Smooth muscle cell (in vitro differentiated cells): ENCODE data around the gene BDKRB2. TPM values are rescaled to one million over a fixed set of nuclear protein-coding genes. Genes with fewer than 3 reads are reported as not detected.

Source experiments
- DNase-seq: peaks from one replicate; lab custom pipeline; 2025; ENCODE audit not compliant: unreplicated experiment; lab: John Stamatoyannopoulos, UW
- H2AFZ ChIP-seq: fragments of 200-600 bp; sonication (generic); 2 replicates; pipeline ENCODE4 v1.6.0; 2016; ENCODE audit warnings: antibody characterized with exemption, low read depth, mild to moderate bottlenecking
- H3F3A ChIP-seq: fragments of 200-600 bp; sonication (generic); 2 replicates; pipeline ENCODE4 v1.6.0; 2017; ENCODE audit warnings: antibody characterized with exemption, low read depth
- H3K27ac ChIP-seq: fragments of 200-600 bp; sonication (generic); 2 replicates; pipeline ENCODE4 v1.5.1; 2016; ENCODE audit warnings: low read depth, mild to moderate bottlenecking
- H3K27me3 ChIP-seq: fragments of 200-600 bp; sonication (generic); 2 replicates; pipeline ENCODE4 v1.6.1; 2016; ENCODE audit warnings: low read depth, mild to moderate bottlenecking
- H3K36me3 ChIP-seq: fragments of 200-600 bp; sonication (generic); 2 replicates; pipeline ENCODE4 v1.5.1; 2016; ENCODE audit warnings: low read depth
- H3K4me1 ChIP-seq: fragments of 200-600 bp; sonication (generic); 2 replicates; pipeline ENCODE4 v1.5.1; 2016; ENCODE audit warnings: low read depth
- H3K4me2 ChIP-seq: fragments of 200-600 bp; sonication (generic); 2 replicates; pipeline ENCODE4 v1.6.0; 2016; ENCODE audit warnings: mild to moderate bottlenecking
- H3K4me3 ChIP-seq: fragments of 200-600 bp; sonication (generic); 2 replicates; pipeline ENCODE4 v1.5.1; 2016; ENCODE audit warnings: mild to moderate bottlenecking
- H3K79me2 ChIP-seq: fragments of 200-600 bp; sonication (generic); 2 replicates; pipeline ENCODE4 v1.6.0; 2016; ENCODE audit warnings: low read depth, mild to moderate bottlenecking
- H3K9ac ChIP-seq: fragments of 200-600 bp; sonication (generic); 2 replicates; pipeline ENCODE4 v1.6.0; 2016; ENCODE audit warnings: low read depth
- H3K9me3 ChIP-seq: fragments of 200-600 bp; sonication (generic); replicated peaks from 2 replicates; pipeline ENCODE4 v1.5.1; 2016; ENCODE audit warnings: low read depth
- H4K20me1 ChIP-seq: fragments of 200-600 bp; sonication (generic); 2 replicates; pipeline ENCODE4 v1.6.0; 2016; ENCODE audit warnings: low read depth
- WGBS: methylation state at CpG from one replicate; pipeline ENCODE4 v1.1.7; 2016; ENCODE audit warnings: low lambda C conversion rate; 5-methylcytosine and 5-hydroxymethylcytosine counted together
- polyA plus RNA-seq: library from polyadenylated mRNA; unstranded; fragments of >200 nt; fragmentation: Nextera tagmentation; extraction: Ambion mirVana; gene quantifications from 2 replicates; pipeline ENCODE4 v1.2.1, GENCODE V29; 2016
- total RNA-seq: library from RNA; depleted of rRNA; stranded (reverse); fragments of >200 nt; gene quantifications from 2 replicates; pipeline ENCODE4 v1.2.3, GENCODE V29; 2014
- TF ChIP-seq, protein P1 (sequence below): fragments of 200-600 bp; sonication (generic); IDR thresholded peaks from 2 replicates; pipeline ENCODE4 v1.5.1; 2017; ENCODE audit warnings: borderline replicate concordance, mild to moderate bottlenecking, antibody characterized with exemption; ENCODE audit not compliant: insufficient read depth, poor library complexity, severe bottlenecking

BDKRB2 gene
- total RNA-seq (12.2 and 16.9 TPM in 2 replicates), polyA plus RNA-seq (10.4 and 16.6 TPM in 2 replicates)

DNA sequence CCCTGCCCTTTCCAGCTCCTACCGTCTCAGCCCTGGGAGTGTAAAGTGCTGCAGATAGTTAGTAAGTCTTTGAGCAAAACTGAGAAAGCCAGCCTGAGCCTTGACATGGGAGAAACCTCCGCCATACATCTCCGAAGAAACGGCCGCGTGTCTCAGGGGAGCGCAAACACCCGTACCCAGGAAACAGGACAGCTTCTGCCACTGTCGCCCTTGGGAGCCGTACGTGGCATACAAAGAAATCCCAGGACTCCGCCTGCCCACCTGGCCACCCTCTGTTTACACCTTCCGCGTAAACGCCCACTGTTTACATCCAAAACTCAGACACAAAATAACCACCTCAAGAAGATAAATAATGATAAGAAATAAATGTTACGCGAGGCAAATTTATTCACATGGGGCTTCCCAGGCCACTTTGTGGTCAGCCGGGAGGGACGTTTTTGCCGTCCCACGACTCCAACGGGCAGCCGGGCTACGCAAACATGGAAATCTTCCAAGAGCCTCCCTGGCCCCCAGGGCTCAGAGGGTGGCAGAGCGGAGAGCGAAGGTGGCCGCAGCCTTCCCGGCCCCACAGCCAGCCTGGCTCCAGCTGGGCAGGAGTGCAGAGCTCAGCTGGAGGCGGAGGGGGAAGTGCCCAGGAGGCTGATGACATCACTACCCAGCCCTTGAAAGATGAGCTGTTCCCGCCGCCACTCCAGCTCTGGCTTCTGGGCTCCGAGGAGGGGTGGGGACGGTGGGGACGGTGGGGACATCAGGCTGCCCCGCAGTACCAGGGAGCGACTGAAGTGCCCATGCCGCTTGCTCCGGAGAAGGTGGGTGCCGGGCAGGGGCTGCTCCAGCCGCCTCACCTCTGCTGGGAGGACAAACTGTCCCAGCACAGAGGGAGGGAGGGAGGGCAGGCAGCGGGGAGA, at the start of gene BDKRB2:
TSS of gene BDKRB2 (plus strand) at position 689 of the 908 bp plus-strand sequence. CDS start 32,269 bp downstream, outside the sequence.
- no peaks in the 10 kb centered on the region for H3K9me3 ChIP-seq
- peak within 1 kb of the TSS; percentile 85 for H3K9ac ChIP-seq
- no peaks in the 10 kb centered on the region for H3K27me3 ChIP-seq
- no peaks in the 10 kb centered on the region for H3K36me3 ChIP-seq
- H4K20me1 ChIP-seq: peaks cover 12% of the 10 kb centered on the region
- WGBS: 25% methylated on average over 35 of the region's 41 CpGs
- TF ChIP-seq, protein P1, sequence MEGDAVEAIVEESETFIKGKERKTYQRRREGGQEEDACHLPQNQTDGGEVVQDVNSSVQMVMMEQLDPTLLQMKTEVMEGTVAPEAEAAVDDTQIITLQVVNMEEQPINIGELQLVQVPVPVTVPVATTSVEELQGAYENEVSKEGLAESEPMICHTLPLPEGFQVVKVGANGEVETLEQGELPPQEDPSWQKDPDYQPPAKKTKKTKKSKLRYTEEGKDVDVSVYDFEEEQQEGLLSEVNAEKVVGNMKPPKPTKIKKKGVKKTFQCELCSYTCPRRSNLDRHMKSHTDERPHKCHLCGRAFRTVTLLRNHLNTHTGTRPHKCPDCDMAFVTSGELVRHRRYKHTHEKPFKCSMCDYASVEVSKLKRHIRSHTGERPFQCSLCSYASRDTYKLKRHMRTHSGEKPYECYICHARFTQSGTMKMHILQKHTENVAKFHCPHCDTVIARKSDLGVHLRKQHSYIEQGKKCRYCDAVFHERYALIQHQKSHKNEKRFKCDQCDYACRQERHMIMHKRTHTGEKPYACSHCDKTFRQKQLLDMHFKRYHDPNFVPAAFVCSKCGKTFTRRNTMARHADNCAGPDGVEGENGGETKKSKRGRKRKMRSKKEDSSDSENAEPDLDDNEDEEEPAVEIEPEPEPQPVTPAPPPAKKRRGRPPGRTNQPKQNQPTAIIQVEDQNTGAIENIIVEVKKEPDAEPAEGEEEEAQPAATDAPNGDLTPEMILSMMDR: no peak
- H3F3A ChIP-seq: no peaks in the 10 kb centered on the region
- peaks cover 34% of the 10 kb centered on the region for H3K79me2 ChIP-seq
- H3K4me2 ChIP-seq: peak within 1 kb of the TSS; percentile 93
- peak within 1 kb of the TSS; percentile 75 for H3K27ac ChIP-seq
- H3K4me3 ChIP-seq: peak within 1 kb of the TSS; percentile 66
- peaks cover 16% of the 10 kb centered on the region for H3K4me1 ChIP-seq
- peak; percentile 43 for DNase-seq
- peak within 1 kb of the TSS; percentile 80 for H2AFZ ChIP-seq

DNA sequence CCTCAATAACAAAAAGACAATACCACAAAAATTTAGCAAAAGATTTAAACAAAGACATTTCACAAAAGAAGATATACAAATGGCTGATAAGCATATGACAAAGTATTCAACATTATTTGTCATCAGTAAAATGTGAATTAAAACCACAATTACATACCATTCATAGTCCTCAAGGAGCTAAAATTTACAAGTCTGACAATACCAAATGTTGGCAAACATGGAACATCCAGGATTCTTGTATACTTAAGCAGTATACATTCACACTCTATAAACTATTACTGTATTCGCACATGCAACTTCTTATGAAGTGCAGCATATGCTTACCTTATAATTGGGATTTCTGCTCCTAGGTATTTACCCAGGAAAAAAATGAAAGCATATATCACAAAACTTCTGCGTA, 49.7 kb upstream of the BDKRB2 start:
- Histone ChIP-seq H3F3A (no peaks in the 10 kb centered on the region), H3K9ac (no peak overlapping the region), H3K79me2 (no peaks in the 10 kb centered on the region), H3K27ac (no peak overlapping the region), H3K4me2 (no peak overlapping the region), H4K20me1 (no peaks in the 10 kb centered on the region), H3K36me3 (no peaks in the 10 kb centered on the region), H3K4me3 (no peak overlapping the region), H3K4me1 (no peaks in the 10 kb centered on the region), H2AFZ (no peak overlapping the region), H3K27me3 (no peaks in the 10 kb centered on the region), H3K9me3 (no peaks in the 10 kb centered on the region)
- TF ChIP-seq, protein P1: no peak
- no peak for DNase-seq
- WGBS: 96% methylated on average over 2 of the region's 2 CpGs

DNA sequence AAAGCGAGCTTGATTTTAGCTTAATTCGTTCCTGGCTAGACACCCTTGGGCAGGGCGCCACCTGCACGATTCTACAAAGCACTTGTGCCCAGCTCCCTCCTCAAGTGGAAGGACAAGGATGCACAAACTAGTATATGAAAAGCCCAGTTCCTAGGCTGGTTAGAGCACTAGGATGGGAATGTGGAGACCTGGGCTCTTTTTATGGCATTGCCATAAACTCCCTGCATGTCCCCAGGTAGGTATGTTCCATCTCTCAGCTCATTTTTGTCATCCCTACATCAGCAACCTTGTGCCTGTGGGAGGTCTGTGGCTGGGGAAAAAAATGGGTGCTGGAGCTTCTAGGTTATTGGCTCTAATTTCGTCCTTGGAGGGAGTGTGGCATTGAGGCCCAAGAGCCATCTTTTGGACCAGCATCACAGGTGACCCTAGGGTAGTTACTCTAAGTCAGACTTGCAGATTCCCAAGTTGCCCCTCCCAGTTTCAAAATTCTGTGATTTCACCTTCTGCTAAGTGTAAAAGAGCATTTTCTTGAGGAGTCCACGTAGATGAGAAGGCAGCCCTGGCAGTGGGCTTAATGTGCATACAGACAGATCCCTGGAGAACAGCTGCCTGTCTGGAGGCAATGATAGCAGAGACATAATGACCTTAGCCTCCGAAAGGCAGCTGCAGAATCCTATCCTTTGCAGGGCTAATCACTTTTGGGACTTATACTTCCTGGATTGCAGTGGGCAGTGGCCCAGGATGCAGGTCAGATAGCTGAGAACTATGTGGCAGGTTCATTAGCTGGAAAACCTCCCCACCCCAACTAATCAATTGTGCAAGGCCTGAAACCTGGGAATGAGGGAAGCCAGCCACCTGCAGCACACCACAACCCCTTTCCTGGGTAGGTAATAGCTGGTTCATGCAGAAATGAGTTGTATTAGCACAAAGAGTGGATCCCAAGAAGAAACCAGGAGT, 47.6 kb upstream of the BDKRB2 start:
- WGBS: 85% methylated on average over 7 of the region's 7 CpGs
- H3K4me3 ChIP-seq: no peak overlapping the region
- no peaks in the 10 kb centered on the region for H3K79me2 ChIP-seq
- H3K36me3 ChIP-seq: no peaks in the 10 kb centered on the region
- no peak overlapping the region for H3K9ac ChIP-seq
- no peaks in the 10 kb centered on the region for H3K9me3 ChIP-seq
- TF ChIP-seq, protein P1: no peak
- no peaks in the 10 kb centered on the region for H3K4me1 ChIP-seq
- no peaks in the 10 kb centered on the region for H3F3A ChIP-seq
- H4K20me1 ChIP-seq: no peaks in the 10 kb centered on the region
- H3K27me3 ChIP-seq: no peaks in the 10 kb centered on the region
- H2AFZ ChIP-seq: no peak overlapping the region
- H3K27ac ChIP-seq: no peak overlapping the region
- DNase-seq: no peak
- H3K4me2 ChIP-seq: no peak overlapping the region
